Epithelial cell of umbilical artery (primary cell): Measurements from ENCODE around the gene FCHSD2. TPM values are rescaled to one million over a fixed set of nuclear protein-coding genes. Genes with fewer than 3 reads are reported as not detected.

ENCODE experiments used
- total RNA-seq: library from RNA; depleted of rRNA; stranded (reverse); fragments of >200 nt; gene quantifications from 2 replicates; pipeline ENCODE4 v1.2.3, GENCODE V29; 2014

The FCHSD2 gene
- 14.3 and 18.5 TPM in 2 replicates for total RNA-seq

DNA sequence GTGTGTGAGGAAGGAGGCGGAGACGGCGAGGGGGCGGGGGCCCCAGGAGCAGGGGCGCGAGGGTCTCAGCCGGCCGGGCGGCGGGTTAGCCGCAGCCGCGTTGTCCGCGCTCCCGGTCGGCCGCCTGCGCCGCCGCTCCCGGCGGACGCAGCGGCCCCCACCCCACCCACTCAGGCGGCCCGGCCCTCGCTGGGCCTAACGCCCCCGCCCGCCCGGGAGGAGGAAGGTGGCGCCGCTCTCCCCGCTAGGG lies at the start of gene FCHSD2:
Gene FCHSD2, minus strand, starts transcription at position 191 of the 250 bp plus-strand sequence. CDS start 441 bp downstream, outside the sequence.

DNA sequence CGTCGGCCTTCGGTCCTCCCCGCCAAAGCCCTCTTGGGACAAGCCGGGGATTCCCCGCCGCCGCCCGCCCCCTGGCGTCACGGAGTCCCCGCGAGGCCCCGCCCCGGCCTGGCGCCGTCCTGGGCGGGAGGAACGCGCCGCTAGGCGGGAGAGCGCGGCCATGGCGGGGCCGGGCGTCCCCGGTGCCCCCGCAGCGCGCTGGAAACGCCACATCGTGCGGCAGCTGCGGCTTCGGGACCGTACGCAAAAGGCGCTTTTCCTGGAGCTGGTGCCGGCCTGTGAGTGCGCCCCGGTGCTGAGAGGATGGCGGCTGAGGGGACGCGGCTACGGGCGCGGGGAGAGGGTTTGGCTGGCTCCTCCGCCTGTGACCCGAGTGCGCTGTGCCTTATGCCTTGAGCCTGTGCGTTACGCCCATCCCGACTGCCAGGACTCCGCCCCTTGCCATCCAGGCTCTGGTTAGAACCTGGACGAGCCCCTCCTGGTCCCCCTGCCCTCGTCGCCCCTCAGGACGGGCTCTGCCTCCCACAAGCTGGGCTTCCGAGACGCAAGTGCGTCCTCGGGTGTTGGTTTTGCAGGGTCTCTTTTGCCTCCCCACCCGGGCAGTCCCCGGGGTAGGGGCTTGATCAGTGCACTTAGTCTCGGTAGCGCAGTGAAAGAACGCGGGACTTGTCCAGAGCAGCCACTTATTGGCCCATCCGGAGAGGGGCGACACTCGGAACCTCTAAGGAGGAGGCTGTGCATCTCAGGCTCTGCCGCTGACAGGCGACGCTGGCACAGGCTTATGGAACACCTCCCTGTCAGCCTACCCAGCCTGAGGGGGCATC lies 327.6 kb downstream of the FCHSD2 start, which contains the start of gene ATG16L2:
Gene ATG16L2, plus strand, starts transcription at position 126 of the 824 bp plus-strand sequence. Its CDS starts 35 bp downstream, at position 161.

DNA sequence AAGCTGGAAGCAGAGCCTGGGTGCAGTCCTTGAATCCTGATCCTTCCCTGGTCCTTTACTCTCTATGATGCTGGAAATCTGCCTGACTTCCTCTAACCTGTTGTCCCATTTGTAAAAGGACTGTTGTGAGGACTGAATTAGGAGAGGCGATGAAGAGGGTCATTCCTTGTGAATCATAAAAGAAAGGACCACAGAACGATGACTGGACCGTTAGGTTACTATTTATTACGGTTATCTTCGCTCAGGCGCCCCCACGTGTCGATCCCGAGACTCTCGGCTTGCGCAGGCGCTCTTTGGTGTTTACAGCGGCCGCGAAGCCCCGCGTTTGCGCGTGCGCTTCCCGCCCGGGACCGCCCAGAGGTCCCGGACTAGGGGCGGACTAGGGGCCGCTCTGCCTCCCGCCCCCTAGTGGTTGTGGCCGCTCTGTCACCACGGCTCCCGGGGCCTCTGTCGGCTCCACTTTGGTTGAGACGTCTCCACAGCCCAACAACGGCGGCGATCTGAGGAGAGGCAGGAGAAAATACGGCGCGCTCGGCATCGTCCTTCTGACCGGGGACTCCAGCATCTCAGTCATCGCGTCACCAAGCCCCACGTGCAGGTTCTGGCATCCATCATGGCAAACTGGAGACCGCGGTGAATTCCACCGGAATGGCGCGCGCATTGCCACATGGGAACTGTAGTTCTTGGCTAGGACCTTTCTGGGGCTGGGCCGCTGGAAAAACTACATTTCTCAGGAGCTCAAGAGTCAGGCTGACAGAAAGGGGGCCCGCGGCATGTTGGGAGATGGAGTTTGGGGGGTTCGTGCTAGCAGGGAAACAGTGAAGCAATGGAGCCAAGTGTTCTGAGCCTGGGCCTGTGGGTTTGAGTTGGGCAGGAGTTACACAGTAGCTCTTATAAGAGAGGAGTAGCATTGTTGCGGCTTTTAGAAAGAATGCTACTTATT lies 348.4 kb downstream of the FCHSD2 start, which contains the start of gene STARD10:
Gene STARD10, minus strand, starts transcription at position 623 of the 943 bp plus-strand sequence. CDS start 12,866 bp downstream, outside the sequence.

Other genes starting within 250 kb of the FCHSD2 start
- 6.5 and 6.8 TPM in 2 replicates for gene P2RY2, start 76.0 kb upstream of the FCHSD2 start, total RNA-seq
- not detected in 2 replicates for gene P2RY6, start 130.0 kb upstream of the FCHSD2 start, total RNA-seq
- gene ARHGEF17, start 166.0 kb upstream of the FCHSD2 start, total RNA-seq, result 10.8 and 16.6 TPM in 2 replicates
- gene RELT, start 234.1 kb upstream of the FCHSD2 start, total RNA-seq, result 7.1 TPM in 2 replicates